D721Med (cell line): ENCODE data around the gene TOX2.

Source experiments
- DNase-seq: peaks from one replicate; pipeline ENCODE4 v3.0.0; 2011; ENCODE audit warnings: low spot score; ENCODE audit not compliant: insufficient read length
- FAIRE-seq: peaks from 2 replicates; lab custom pipeline; 2011; peaks lifted over from hg19 to GRCh38; lab: Jason Lieb, UNC
- CTCF ChIP-seq: IDR thresholded peaks from 2 replicates; pipeline ENCODE4 v1.5.1; 2012; ENCODE audit warnings: mild to moderate bottlenecking, control low read depth; ENCODE audit not compliant: insufficient read depth; ENCODE audit errors: missing control alignments

The TOX2 gene

GRCh38 chr20:44027343-44028002 is 112.8 kb downstream of the TOX2 start:
- FAIRE-seq (no peak), DNase-seq (no peak)
- no peak for TF ChIP-seq CTCF

GRCh38 chr20:44028003-44028730 is 113.5 kb downstream of the TOX2 start:
- no peak for TF ChIP-seq CTCF
- DNase-seq (no peak), FAIRE-seq (no peak)

GRCh38 chr20:44028868-44029847 is 114.5 kb downstream of the TOX2 start:
- DNase-seq: no peak
- FAIRE-seq: no peak
- TF ChIP-seq CTCF: no peak

- FAIRE-seq: no peak
Observed at GRCh38 chr20:44029848-44030230, 115.2 kb downstream of the TOX2 start.

GRCh38 chr20:44030394-44030793 is 115.7 kb downstream of the TOX2 start:
- DNase-seq (no peak), FAIRE-seq (no peak)
- no peak for TF ChIP-seq CTCF

More at GRCh38 chr20:44029848-44030230, 115.2 kb downstream of the TOX2 start:
- TF ChIP-seq CTCF: no peak
- DNase-seq: no peak

GRCh38 chr20:44031001-44031574 is 116.4 kb downstream of the TOX2 start:
- no peak for DNase-seq
- no peak for TF ChIP-seq CTCF
- no peak for FAIRE-seq
